SIG-M5 (cell line): Measurements from ENCODE around the gene CCDC81.

Experiments used
- DNase-seq: peaks from one replicate; lab custom pipeline; 2025; lab: John Stamatoyannopoulos, UW

Gene CCDC81

DNA sequence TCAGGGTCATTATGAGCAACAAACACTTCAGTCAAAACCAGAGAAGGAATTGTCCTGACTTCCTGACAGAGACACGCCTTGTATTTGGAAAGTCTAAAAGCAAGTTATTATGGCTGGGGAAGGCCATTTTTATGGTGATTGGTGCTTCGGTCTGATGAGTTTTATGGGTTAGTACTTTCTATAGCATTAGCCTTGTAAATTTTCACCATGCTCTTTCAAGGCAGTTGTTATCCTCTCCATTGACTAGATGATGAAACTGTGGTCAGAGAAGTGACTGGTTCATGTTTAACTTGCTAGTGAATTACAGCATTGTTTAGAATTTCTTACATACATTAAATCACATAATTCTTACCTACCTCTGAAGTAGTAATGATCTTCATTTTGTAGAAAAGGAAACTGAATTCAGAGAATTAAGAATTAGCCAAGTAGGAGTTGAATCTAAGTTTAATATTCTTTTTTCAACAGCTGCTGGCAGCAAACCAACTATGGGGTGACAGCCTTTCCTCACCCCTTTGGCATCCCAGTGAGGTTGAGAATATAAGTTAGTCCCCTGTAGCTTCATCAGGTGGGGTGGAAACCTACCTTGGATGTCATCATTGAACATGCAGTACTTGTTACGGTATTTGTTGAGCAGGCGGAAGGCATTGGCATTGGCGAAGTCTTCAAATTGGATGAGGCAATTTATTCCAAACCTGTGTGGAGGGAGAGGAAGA is 90.0 kb downstream of the CCDC81 start:
- no peak for DNase-seq

DNA sequence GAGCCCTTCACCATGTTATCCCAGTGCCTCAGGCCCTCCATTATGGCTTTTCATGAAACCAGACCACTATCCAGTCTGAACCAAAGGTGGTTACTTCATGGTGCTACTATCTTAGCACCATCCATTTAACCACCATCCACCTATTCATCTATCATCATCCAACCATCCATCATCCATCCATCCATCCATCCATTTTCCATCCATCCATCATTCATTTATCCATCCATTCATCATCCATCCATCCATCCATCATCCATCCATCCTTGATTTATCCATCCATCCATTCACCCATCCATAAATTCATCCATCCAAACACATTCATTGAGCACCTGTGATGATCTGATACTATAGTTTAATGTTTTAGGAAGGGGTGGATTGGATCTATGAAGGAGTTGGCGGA is 93.5 kb downstream of the CCDC81 start:
- no peak for DNase-seq

DNA sequence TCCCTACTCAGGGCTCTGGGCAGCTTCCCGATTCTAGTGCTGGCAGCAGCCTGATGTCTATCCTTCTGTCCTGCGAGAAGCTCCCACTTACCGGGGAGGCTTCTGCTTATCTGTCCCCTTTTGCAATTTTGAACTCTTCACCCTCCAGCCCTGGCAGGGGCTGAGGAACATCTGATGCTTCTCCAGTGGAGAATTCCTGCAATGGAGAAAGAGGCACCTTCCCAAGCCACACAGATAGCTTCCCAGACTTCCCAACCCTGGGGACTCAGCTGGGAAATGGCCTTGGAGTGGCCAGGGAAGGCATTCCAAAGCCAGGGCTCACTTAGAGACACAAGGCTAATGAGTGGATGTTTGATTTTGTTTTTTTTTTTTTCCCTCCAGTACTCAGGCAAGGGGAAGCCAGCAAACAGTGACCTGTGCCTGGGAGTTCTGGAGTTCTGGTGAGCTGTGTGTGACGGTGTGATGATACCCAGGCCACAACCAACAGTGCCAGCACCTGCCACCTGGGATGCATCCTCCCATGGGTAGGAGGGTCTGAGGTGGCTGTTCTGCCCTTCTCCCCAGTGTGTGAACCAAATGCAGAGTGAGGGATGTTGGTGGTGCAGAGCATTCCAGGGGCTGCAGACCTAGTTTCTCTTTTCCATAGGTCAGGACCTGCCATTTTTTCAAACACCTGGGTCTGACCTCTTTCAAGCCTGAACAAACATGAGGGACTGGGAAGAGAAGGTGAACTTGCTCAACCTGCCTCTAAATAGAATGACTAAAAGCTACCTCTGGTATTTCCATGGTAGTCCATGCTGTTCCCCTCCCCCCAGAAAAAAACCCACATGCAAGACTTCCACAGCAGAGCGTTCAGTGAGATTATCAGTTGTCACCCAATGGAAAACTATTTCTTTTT is 95.1 kb downstream of the CCDC81 start:
- DNase-seq = no peak
